ENCODE results near the gene C10orf90. TPM values are rescaled to one million over a fixed set of nuclear protein-coding genes. Genes with fewer than 3 reads are reported as not detected.

Gene C10orf90
- total and polyA plus RNA-seq, 2 of the 8 experiments (the other 6 are each of a cell fraction or from before 2014, with no cell fraction given) = 0.21 TPM; not detected in 1

- TF ChIP-seq TAF1 (IDR thresholded peaks at IDR 0.05; ENCODE audit: low read depth, low read length) (no peak), JUN (IDR thresholded peaks at IDR 0.05; ENCODE audit: low read depth, low read length) (no peak), EGR1 (IDR thresholded peaks at IDR 0.05; ENCODE audit: borderline replicate concordance, low read depth, low read length) (no peak), CTBP2 (IDR thresholded peaks at IDR 0.05; ENCODE audit: borderline replicate concordance, insufficient read depth, insufficient read length, low read length) (no peak), FOSL1 (IDR thresholded peaks at IDR 0.05; ENCODE audit: insufficient read depth, low read depth, low read length) (no peak)
These were observed 277.4 kb downstream of the C10orf90 start (continued) for GRCh38 chr10:126393076-126393475.

All from H1 (cell line).